Fibroblast of skin of abdomen (primary cell): Measurements from ENCODE around the gene CHEK1.

Experiments
- DNase-seq: peaks from one replicate; pipeline ENCODE4 v3.0.0-alpha.2; 2013

CHEK1 gene

DNA sequence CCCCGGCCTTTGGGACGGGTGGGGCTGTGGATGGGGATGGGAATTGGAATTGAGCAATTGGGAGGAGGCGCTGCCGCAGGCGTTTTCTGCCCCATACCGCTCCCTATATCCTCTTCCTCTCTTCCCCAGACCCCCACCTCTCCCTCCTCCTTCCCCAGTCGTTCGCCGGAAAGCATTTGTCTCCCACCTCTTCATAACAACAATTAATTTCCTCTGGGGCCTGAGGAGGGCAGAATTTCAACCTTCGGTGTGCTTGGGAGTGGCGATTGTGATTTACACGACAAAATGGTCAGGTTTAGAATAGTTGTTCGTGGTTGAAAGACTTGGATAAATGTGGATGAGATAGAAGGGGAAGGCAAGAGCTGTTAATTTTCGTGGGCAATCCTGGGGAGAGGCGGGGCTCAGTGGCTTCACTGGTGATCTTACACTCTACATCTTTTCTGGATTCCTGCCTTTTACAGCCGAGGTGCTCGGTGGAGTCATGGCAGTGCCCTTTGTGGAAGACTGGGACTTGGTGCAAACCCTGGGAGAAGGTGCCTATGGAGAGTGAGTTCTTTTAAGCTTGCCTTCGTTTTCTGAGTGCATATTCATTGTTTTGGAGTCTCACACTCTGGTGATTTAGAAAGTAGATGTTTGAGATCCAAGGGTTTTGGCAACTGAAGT, 1.5 kb downstream of the CHEK1 start:
- peak; percentile 93 for DNase-seq

- no peak for DNase-seq
These were observed 2.4 kb downstream of the CHEK1 start for GRCh38 chr11:125627236-125627910.

- no peak for DNase-seq
These were observed 12.9 kb downstream of the CHEK1 start for GRCh38 chr11:125637840-125638239.

DNA sequence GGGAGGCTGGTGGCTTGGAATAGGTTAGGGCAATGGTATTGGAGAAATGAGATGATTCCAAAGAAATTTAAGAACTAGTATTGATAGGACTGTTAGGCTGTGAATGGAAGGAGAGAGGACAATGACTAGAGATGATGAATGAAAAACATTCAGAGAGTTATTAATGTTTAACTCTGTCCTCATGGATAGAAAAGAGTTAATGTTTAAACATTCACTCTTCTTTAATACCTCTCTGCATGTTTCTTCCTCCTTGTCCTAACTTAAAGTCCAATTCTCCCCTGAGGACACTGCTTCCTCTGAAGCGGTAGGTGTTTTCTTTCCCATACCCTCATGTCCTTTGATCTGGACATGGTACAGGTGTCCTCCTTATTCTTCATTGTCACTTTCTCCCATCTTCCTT, 13.4 kb downstream of the CHEK1 start:
- no peak for DNase-seq

- DNase-seq: no peak
These were observed 20.9 kb downstream of the CHEK1 start for GRCh38 chr11:125645871-125646270.

GRCh38 chr11:125649465-125650166, 24.7 kb downstream of the CHEK1 start:
- DNase-seq: no peak

- DNase-seq: no peak
These were observed 37.7 kb downstream of the CHEK1 start for GRCh38 chr11:125662689-125663088.

GRCh38 chr11:125663910-125664309, 38.9 kb downstream of the CHEK1 start:
- DNase-seq: no peak

DNA sequence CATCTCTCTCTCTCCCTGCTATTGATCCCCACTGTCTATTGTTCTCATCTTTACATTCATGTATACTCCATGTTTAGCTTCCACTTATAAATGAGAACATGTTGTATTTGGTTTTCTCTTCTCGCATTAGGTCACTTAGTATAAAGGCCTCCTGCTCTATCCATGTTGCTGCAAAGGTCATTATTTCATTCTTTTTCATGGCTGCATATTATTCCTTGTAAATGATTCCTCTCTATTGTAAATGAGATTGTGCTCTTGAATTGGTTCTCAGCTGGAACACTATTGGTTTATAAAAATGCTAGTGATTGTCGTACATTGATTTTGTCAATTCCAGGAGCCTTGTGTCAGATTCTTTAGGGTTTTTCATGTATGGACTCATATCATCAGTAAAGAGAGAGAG, 42.2 kb downstream of the CHEK1 start:
- DNase-seq: no peak

DNA sequence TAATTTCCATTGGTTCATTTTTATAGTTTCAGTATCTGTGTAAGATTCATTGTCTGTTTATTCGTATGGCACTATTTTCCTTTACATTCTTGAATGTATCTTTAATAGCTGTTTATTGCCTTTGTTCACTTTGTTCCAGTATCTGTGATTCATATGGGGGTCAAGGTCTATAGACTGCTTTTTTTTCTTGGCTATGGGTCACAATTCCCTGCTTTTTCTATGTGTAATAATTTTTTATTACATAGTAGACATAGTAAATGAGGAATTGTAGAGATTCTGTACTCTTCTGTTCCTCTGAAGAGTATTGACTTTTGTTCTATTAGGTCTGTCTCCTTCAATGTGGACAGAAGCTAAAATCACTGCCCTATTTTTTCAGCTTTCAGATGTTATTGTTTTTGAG, 45.2 kb downstream of the CHEK1 start:
- no peak for DNase-seq

- DNase-seq: no peak
These were observed 46.6 kb downstream of the CHEK1 start for GRCh38 chr11:125671561-125671960.

GRCh38 chr11:125674210-125674609, 49.2 kb downstream of the CHEK1 start:
- no peak for DNase-seq

DNA sequence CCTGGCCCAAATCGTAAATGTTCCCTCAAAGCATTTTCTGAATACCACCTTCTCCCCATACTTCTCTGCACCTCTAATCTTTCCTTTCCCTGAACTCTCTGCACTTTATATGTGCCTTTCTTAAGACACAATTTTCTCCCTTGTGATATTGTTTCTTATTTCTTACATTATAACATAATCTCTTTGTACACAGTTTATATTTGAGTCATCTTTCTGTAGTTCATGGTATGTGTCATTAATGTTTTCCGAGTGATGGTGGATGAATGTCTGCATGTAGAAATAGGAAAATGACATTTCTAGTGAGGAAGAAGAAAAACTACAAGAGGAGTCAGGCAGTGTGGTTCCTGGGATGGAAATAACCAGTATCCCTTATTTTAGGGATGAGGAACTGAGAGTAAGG, 50.2 kb downstream of the CHEK1 start:
- DNase-seq: no peak

DNA sequence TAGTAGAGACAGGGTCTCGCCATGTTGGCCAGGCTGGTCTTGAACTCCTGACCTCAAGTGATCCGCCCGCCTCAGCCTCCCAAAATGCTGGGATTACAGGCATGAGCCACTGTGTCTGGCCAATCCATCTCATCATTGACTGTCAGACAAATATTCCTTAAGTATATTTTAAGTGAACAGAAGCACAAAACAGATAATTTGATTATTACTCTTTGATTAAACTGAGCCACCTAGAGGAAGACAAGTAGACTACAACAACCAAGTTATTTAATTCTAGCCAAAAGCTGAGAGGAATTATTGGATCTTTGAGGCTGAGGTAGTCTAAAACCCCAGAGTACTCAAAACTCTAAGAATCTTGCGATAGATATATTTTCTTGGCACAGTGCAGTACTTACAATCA, 54.4 kb downstream of the CHEK1 start:
- DNase-seq: no peak

- no peak for DNase-seq
These were observed 54.9 kb downstream of the CHEK1 start for GRCh38 chr11:125679837-125680236.

DNA sequence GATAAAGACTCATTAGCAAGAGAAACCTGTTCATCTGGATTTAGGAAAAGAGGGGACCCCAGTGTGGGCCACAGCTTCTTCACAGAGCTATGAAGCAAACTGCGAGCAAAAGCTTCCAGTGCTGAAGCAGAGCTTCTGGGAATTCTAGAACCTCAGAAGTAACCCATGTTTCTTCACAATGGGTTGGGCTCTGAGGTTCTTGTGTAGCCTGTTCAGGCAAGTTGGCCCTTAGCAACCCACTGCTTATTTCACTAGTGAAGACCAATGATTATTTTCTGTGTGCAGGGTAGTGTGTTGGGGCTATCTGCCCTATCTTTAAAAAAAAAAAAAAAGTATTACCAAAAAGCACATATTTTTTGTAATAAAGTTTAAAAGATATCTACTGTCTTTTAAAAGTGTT, 55.8 kb downstream of the CHEK1 start, which contains the start of gene ACRV1:
ACRV1 (minus strand) TSS at position 101 of the 400 bp plus-strand sequence; CDS start at position 34, 67 bp downstream.
- no peak for DNase-seq

DNA sequence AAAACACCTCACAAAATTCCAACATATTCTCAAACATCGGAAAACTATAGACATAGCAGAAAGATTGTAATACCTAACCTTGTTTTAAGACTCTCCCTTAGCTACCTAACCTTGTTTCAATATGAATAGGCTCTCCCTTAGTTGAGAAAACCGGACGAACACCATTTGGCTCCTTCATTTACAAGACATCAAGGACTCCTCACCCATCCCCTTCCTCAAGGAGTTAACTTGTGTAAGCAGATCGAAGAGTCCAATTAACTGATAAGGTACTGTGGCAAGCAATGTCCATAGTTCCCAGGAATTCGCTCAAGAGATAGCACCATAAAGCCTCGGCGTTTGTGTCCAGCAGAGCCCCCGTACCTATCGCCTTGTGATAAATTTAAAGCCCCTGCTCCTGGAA, 60.3 kb downstream of the CHEK1 start:
- DNase-seq: no peak

DNA sequence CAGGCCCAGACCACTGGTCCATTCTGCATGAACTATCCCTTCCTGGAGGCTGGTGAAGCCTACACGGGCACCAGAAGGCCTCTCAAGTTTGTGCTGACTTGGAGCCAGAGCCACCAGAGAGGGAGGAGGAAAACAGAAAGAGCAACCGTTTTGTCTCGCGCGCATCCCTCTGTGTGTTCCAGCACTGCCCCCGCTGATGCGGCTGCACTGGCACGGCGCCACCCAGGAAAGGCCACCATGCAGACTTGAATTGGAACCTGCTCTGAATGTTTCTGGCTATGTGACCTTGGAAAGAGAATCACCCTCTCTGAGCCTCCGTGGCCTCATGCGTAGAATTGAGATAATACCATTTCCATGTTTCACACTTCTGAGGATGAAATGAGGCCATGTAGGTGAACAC, 63.1 kb downstream of the CHEK1 start:
- DNase-seq: no peak

GRCh38 chr11:125688632-125689031, 63.7 kb downstream of the CHEK1 start:
- no peak for DNase-seq

DNA sequence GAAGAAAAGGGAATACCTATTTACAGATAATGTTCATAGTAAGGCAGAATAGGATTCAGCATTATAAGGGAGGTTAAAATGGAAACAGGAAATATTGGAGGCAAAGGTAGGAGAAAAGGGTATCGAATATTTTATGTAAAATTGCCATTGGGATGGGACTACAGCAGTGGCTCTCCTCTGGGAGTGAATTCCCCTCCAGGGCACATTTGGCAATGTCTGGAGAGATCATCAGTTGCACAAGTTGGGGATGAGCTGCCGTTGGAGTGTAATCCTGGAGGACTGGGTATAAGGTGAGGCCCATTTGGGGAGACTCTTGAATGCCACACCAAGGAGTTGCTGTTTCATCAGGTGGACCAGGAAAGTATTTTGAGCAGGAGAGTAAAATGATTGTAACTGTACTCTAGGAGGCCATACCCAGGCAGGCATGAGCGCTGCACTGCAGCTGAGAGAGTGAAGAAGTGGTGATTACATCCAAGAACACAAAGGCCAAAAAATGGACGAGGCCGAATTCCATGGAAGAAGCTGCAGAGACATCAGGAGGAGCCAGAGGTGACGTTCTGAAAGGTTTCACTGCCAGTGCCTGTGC, 64.4 kb downstream of the CHEK1 start:
- DNase-seq: no peak

- no peak for DNase-seq
These were observed 65.0 kb downstream of the CHEK1 start for GRCh38 chr11:125690006-125690405.

GRCh38 chr11:125692887-125693286, 67.9 kb downstream of the CHEK1 start:
- DNase-seq: no peak

- no peak for DNase-seq
These were observed 70.0 kb downstream of the CHEK1 start for GRCh38 chr11:125694951-125695350.
